SK-N-SH (cell line): ENCODE data around the gene WFIKKN1.

Experiments used
- CHD2 ChIP-seq: fragments of 150-350 bp; IDR thresholded peaks from 2 replicates; pipeline ENCODE4 v1.6.1; 2018; ENCODE audit warnings: low read length; ENCODE audit not compliant: partially characterized antibody
- CTCF ChIP-seq: fragments of 200-600 bp; sonication (generic); IDR thresholded peaks from 2 replicates; pipeline ENCODE4 v1.6.1; 2017; ENCODE audit warnings: antibody characterized with exemption, mild to moderate bottlenecking, moderate library complexity
- EZH2phosphoT487 ChIP-seq: fragments of 200-600 bp; sonication (generic); IDR thresholded peaks from 2 replicates; pipeline ENCODE4 v1.6.1; 2017; ENCODE audit warnings: low read depth, mixed run types, mild to moderate bottlenecking, antibody characterized with exemption, moderate library complexity, borderline replicate concordance
- RXRA ChIP-seq: IDR thresholded peaks from 2 replicates; pipeline ENCODE4 v1.4.0; 2012; ENCODE audit warnings: low read depth, mild to moderate bottlenecking, borderline replicate concordance
- USF1 ChIP-seq: IDR thresholded peaks from 2 replicates; pipeline ENCODE4 v1.4.0; 2012; ENCODE audit warnings: low read depth, borderline replicate concordance

DNA sequence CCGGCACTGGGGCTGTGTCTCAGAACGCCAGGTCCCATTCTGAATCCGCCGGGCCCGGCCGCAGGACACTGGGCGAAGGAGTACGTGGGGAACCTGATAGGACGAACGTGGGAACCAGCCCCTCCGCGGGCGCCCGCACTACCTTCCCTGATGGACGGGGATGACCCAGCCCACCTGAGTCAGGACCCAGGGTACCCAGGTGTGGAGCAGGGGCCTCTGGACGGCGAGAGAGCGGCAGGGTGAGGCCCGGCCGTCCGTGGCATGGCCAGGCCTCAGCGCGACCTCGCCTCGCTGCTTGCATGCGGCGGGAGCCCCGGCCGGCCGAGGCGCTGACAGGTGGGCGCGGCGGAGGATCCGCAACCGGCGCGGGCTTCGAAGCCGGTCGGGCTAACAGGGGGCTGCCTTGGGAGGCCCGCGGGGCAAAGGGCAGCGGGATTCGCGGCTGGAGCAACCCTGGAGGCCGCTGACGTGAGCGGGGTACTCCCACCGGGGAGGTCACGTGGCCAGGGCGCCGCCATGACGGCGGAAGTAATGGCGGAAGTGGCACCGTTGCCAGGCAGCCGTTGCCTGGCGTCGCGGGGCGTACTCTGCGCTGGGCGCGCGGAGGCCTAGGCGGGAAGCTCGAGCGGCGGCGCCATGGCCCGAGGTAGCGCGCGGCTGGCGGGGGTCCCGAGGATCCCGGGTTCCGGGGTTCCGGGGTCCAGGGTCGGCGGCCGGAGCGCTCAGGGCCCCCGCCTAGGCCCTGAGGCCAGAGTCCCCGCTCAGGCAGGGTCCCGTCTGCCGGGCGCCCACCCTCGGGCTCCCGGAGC lies 18.2 kb downstream of the WFIKKN1 start, which contains the start of gene WDR90:
- no peak for TF ChIP-seq EZH2phosphoT487
- TF ChIP-seq CTCF: no peak
- TF ChIP-seq CHD2: peak; percentile 67
- no peak for TF ChIP-seq RXRA
- peak; percentile 98 for TF ChIP-seq USF1
